Measurements from ENCODE around the gene PTH2.

GRCh38 chr19:49463960-49464740 lies 40.9 kb upstream of the PTH2 start:
- no peak for TF ChIP-seq EZH2 (IDR thresholded peaks at IDR 0.05; ENCODE audit: low read depth)
- TF ChIP-seq, protein P1, sequence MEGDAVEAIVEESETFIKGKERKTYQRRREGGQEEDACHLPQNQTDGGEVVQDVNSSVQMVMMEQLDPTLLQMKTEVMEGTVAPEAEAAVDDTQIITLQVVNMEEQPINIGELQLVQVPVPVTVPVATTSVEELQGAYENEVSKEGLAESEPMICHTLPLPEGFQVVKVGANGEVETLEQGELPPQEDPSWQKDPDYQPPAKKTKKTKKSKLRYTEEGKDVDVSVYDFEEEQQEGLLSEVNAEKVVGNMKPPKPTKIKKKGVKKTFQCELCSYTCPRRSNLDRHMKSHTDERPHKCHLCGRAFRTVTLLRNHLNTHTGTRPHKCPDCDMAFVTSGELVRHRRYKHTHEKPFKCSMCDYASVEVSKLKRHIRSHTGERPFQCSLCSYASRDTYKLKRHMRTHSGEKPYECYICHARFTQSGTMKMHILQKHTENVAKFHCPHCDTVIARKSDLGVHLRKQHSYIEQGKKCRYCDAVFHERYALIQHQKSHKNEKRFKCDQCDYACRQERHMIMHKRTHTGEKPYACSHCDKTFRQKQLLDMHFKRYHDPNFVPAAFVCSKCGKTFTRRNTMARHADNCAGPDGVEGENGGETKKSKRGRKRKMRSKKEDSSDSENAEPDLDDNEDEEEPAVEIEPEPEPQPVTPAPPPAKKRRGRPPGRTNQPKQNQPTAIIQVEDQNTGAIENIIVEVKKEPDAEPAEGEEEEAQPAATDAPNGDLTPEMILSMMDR (conservative IDR thresholded peaks at IDR 0.05): no peak
